K562 (cell line): ENCODE results near the gene REX1BD. TPM values are rescaled to one million over a fixed set of nuclear protein-coding genes. Genes with fewer than 3 reads are reported as not detected.

Experiments used
- ELF1 ChIP-seq: fragments of 200-800 bp; sonication (Bioruptor generic); IDR thresholded peaks from 2 replicates; pipeline ENCODE4 v1.6.1; 2016; ENCODE audit warnings: missing genetic modification characterization, missing compliant biosample characterization
- FUS ChIP-seq: fragments of 200-400 bp; formaldehyde crosslinking; optimal IDR thresholded peaks from 2 replicates; pipeline ENCODE3; 2017; ENCODE audit warnings: low read depth, low read length
- LEF1 ChIP-seq: fragments of 450-650 bp; IDR thresholded peaks from 2 replicates; pipeline ENCODE4 v1.6.1; 2016; ENCODE audit warnings: mild to moderate bottlenecking
- MAZ ChIP-seq, 2 experiments: fragments of 450-650 bp in 1 of 2; sonication (generic) in 1 of 2; formaldehyde crosslinking; IDR thresholded peaks in 1 of 2; conservative IDR thresholded peaks in 1 of 2; 2 replicates each; pipeline versions ENCODE4 v1.4.0 to v1.5.0; 2020; ENCODE audit warnings: mild to moderate bottlenecking in 1 of 2, missing genetic modification reagents in 1 of 2
- MCM7 ChIP-seq, 2 experiments: fragments of 450-650 bp; IDR thresholded peaks; 2 replicates each; pipeline ENCODE4 v1.6.1; 2016 to 2018
- NCOA1 ChIP-seq: fragments of 450-650 bp; IDR thresholded peaks from 2 replicates; pipeline ENCODE4 v1.6.1; 2016; ENCODE audit warnings: low read depth
- NFRKB ChIP-seq: fragments of 450-650 bp; IDR thresholded peaks from 2 replicates; pipeline ENCODE4 v1.6.1; 2016; ENCODE audit warnings: low read depth
- NONO ChIP-seq, 2 experiments: fragments of 200-400 bp in 1 of 2; fragments of 450-650 bp in 1 of 2; formaldehyde crosslinking in 1 of 2; IDR thresholded peaks; 2 replicates each; pipeline ENCODE4 v1.6.1; 2017; ENCODE audit warnings: low read depth in 2 of 2, mild to moderate bottlenecking in 2 of 2, moderate library complexity in 2 of 2, low read length in 1 of 2
- NR3C1 ChIP-seq: sonication (generic); formaldehyde crosslinking; IDR thresholded peaks from 2 replicates; pipeline ENCODE4 v1.8.1; 2022; ENCODE audit warnings: missing genetic modification reagents
- POLR2A ChIP-seq: fragments of 450-650 bp; conservative IDR thresholded peaks from 2 replicates; pipeline ENCODE4 v1.6.1; 2016
- SETDB1 ChIP-seq: IDR thresholded peaks from one replicate; pipeline ENCODE4 v1.6.1; 2012; ENCODE audit warnings: low read length, control low read depth, inconsistent platforms
- STAT5A ChIP-seq: IDR thresholded peaks from 2 replicates; pipeline ENCODE4 v1.6.1; 2012; ENCODE audit warnings: low read length, inconsistent platforms, borderline replicate concordance
- THRAP3 ChIP-seq: fragments of 450-650 bp; IDR thresholded peaks from 2 replicates; pipeline ENCODE4 v1.6.1; 2016; ENCODE audit warnings: mild to moderate bottlenecking, inconsistent platforms, borderline replicate concordance
- ZC3H4 ChIP-seq: sonication (generic); formaldehyde crosslinking; IDR thresholded peaks from 2 replicates; pipeline ENCODE4 v1.9.0; 2021; ENCODE audit warnings: missing genetic modification reagents, borderline replicate concordance
- ZNF124 ChIP-seq: sonication (generic); formaldehyde crosslinking; IDR thresholded peaks from 2 replicates; pipeline ENCODE4 v1.8.1; 2022; ENCODE audit warnings: missing genetic modification reagents
- ZNF584 ChIP-seq: fragments of 200-800 bp; sonication (Bioruptor generic); IDR thresholded peaks from 2 replicates; pipeline ENCODE4 v1.6.1; 2016; ENCODE audit warnings: low read depth, mild to moderate bottlenecking, missing genetic modification characterization, missing compliant biosample characterization
- ZNF830 ChIP-seq: fragments of 250-450 bp; sonication (Bioruptor Pico); IDR thresholded peaks from 2 replicates; pipeline ENCODE4 v1.5.0; 2021; ENCODE audit warnings: mild to moderate bottlenecking
- ZSCAN29 ChIP-seq: fragments of 450-650 bp; IDR thresholded peaks from 2 replicates; pipeline ENCODE4 v1.6.1; 2017
- polyA plus RNA-seq, 8 experiments: library from polyadenylated mRNA; depleted of rRNA in 4 of 8; stranded (reverse) in 5 of 8; unstranded in 3 of 8; fragments of >200 nt; fragmentation: Nextera tagmentation in 2 of 8; fragmentation: Illumina TruSeq in 1 of 8; extraction: Ambion mirVana in 2 of 8; extraction: Trizol in 1 of 8; gene quantifications; 2 replicates each; pipeline versions ENCODE4 v1.2.1 to v1.2.3, GENCODE V29; 2011 to 2014; ENCODE audit warnings: inconsistent platforms in 1 of 8, missing spikeins in 1 of 8
- total RNA-seq, 7 experiments: library from RNA; depleted of rRNA in 6 of 7; stranded (reverse); fragments of >200 nt in 6 of 7; fragmentation: Illumina TruSeq in 2 of 7; extraction: Trizol in 2 of 7; gene quantifications; 2 replicates each; pipeline versions ENCODE4 v1.2.1 to v1.2.3, GENCODE V29; 2011 to 2021; ENCODE audit warnings: low replicate concordance in 1 of 7
- TF ChIP-seq, protein P1 (sequence below): fragments of 450-650 bp; formaldehyde crosslinking; IDR thresholded peaks from 2 replicates; pipeline ENCODE4 v1.4.0; 2020; ENCODE audit warnings: mild to moderate bottlenecking, moderate library complexity
- TF ChIP-seq, protein P2 (sequence below): sonication (generic); formaldehyde crosslinking; IDR thresholded peaks from 2 replicates; pipeline ENCODE4 v1.8.1; 2022; ENCODE audit warnings: missing genetic modification reagents
- TF ChIP-seq, protein P3 (sequence below), 2 experiments: fragments of 450-650 bp; IDR thresholded peaks; 2 replicates each; pipeline ENCODE4 v1.6.1; 2016
- TF ChIP-seq, protein P4 (sequence below), 3 experiments: fragments of 200-800 bp in 1 of 3; sonication (Bioruptor generic) in 1 of 3; sonication (generic) in 1 of 3; formaldehyde crosslinking in 1 of 3; IDR thresholded peaks; 2 replicates each; pipeline versions ENCODE4 v1.6.1 to v1.8.0; 2016 to 2022; ENCODE audit warnings: mild to moderate bottlenecking in 2 of 3, missing compliant biosample characterization in 2 of 3, missing genetic modification characterization in 2 of 3, missing genetic modification reagents in 1 of 3
- TF ChIP-seq, protein P5 (sequence below): fragments of 450-650 bp; formaldehyde crosslinking; IDR thresholded peaks from 2 replicates; pipeline ENCODE4 v1.4.0; 2020; ENCODE audit warnings: mild to moderate bottlenecking

The REX1BD gene
- total and polyA plus RNA-seq, 9 of the 15 experiments (the other 6 are each of a cell fraction or from before 2014, with no cell fraction given) = 1.9 to 136 (median 13.8) TPM

DNA sequence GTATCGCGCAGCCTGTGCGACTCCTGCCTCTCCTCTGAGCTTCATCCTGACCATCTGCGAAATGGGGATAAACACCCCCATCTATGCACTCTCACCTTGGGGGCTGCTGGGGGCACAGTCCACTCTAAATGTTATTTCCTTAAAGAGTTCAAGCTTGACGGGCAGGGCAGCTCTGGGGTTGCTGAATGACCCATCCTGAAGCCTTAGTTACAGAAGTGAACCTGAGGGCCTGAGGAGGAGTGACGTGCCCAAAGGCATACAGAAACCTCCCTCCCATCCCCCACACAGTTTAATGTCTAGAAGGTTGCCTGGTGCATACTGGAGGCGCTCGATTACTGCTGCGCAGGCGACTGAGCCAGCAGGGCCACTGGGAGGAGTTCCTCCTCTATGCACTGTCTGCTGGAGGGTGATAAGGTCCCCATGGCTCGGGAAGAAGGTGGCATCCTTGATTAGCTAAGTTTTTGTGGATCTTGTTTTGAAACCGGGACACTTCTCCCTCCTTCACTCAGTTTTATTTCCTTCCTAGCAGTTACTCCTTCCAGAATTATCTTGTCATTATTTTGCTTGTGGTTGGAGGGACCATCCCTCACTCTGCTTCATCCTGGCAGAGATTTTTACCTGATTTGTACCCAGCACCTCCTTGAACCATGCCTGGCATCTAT is 44.7 kb upstream of the REX1BD start (continued):
- TF ChIP-seq FUS = no peak
- TF ChIP-seq THRAP3 = no peak
- peak; percentile 96 for TF ChIP-seq LEF1
- TF ChIP-seq NFRKB = no peak
- TF ChIP-seq ZC3H4 = no peak
- TF ChIP-seq POLR2A = peak; percentile 74
- no peak for TF ChIP-seq SETDB1
- TF ChIP-seq ELF1 (tag) = peak; percentile 61; the same call in 1 of the 2 replicates
- TF ChIP-seq, protein P1, sequence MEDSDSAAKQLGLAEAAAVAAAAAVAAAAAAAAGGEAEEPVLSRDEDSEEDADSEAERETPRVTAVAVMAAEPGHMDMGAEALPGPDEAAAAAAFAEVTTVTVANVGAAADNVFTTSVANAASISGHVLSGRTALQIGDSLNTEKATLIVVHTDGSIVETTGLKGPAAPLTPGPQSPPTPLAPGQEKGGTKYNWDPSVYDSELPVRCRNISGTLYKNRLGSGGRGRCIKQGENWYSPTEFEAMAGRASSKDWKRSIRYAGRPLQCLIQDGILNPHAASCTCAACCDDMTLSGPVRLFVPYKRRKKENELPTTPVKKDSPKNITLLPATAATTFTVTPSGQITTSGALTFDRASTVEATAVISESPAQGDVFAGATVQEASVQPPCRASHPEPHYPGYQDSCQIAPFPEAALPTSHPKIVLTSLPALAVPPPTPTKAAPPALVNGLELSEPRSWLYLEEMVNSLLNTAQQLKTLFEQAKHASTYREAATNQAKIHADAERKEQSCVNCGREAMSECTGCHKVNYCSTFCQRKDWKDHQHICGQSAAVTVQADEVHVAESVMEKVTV (CRISPR knock-in tag) = no peak
- no peak for TF ChIP-seq ZNF830
- TF ChIP-seq MCM7 (IDR thresholded peaks at IDR 0.05) = no peak
- peak; percentile 76 to 84 for TF ChIP-seq MAZ (CRISPR knock-in tag; conservative IDR thresholded peaks at IDR 0.05 in 1 of 2, IDR thresholded peaks at IDR 0.05 in 1 of 2)
- TF ChIP-seq, protein P2, sequence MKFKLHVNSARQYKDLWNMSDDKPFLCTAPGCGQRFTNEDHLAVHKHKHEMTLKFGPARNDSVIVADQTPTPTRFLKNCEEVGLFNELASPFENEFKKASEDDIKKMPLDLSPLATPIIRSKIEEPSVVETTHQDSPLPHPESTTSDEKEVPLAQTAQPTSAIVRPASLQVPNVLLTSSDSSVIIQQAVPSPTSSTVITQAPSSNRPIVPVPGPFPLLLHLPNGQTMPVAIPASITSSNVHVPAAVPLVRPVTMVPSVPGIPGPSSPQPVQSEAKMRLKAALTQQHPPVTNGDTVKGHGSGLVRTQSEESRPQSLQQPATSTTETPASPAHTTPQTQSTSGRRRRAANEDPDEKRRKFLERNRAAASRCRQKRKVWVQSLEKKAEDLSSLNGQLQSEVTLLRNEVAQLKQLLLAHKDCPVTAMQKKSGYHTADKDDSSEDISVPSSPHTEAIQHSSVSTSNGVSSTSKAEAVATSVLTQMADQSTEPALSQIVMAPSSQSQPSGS (CRISPR knock-in tag) = no peak
- peak; percentile 96 for TF ChIP-seq STAT5A
- peak in 1 of 2 experiments; percentile 65; a peak in 1 of 4 replicates for TF ChIP-seq NONO (IDR thresholded peaks at IDR 0.05; ENCODE audit: low read depth in 2 of 2, low read length in 1 of 2)
- TF ChIP-seq NCOA1 = peak; percentile 87
- TF ChIP-seq ZNF124 (CRISPR knock-in tag) = no peak
- TF ChIP-seq, protein P3, sequence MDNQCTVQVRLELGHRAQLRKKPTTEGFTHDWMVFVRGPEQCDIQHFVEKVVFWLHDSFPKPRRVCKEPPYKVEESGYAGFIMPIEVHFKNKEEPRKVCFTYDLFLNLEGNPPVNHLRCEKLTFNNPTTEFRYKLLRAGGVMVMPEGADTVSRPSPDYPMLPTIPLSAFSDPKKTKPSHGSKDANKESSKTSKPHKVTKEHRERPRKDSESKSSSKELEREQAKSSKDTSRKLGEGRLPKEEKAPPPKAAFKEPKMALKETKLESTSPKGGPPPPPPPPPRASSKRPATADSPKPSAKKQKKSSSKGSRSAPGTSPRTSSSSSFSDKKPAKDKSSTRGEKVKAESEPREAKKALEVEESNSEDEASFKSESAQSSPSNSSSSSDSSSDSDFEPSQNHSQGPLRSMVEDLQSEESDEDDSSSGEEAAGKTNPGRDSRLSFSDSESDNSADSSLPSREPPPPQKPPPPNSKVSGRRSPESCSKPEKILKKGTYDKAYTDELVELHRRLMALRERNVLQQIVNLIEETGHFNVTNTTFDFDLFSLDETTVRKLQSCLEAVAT (IDR thresholded peaks at IDR 0.05) = peak; percentile 28 to 50; a peak in 1 of 4 replicates
- TF ChIP-seq, protein P4, sequence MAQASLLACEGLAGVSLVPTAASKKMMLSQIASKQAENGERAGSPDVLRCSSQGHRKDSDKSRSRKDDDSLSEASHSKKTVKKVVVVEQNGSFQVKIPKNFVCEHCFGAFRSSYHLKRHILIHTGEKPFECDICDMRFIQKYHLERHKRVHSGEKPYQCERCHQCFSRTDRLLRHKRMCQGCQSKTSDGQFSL (CRISPR knock-in tag; IDR thresholded peaks at IDR 0.05) = peak; percentile 79; the same call in 1 of the 2 replicates
- TF ChIP-seq, protein P4 (tag; IDR thresholded peaks at IDR 0.05) = peak in 1 of 2 experiments; percentile 40; a peak in 1 of 4 replicates
- peak; percentile 84 for TF ChIP-seq ZNF584 (CRISPR knock-in tag)
- TF ChIP-seq, protein P5, sequence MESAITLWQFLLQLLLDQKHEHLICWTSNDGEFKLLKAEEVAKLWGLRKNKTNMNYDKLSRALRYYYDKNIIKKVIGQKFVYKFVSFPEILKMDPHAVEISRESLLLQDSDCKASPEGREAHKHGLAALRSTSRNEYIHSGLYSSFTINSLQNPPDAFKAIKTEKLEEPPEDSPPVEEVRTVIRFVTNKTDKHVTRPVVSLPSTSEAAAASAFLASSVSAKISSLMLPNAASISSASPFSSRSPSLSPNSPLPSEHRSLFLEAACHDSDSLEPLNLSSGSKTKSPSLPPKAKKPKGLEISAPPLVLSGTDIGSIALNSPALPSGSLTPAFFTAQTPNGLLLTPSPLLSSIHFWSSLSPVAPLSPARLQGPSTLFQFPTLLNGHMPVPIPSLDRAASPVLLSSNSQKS (CRISPR knock-in tag) = no peak
- TF ChIP-seq NR3C1 (CRISPR knock-in tag) = no peak
- 0 out of 2 replicates have a peak, but pooled peaks have one; percentile 63 for TF ChIP-seq ZSCAN29
